ENCODE results near the gene SAP130.

DNA sequence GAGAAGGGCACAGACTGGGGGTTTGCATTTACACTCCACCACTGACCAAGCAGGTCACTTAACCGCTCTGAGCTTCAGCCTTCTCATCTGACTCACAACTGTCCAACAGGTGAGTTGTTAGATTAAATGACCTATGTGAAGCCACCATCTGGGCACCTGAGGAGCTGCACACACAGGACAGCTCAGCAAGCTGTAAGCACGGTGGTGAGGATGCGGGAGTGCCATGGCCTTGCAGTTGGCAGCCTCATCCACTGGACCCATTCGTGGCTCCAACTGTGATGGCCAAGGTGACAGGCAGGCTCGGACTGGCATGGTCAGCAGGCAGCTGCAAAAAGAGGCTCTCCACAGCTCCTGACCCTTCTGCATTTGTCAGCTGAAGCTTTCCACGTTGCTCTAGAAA lies 118.8 kb downstream of the SAP130 start:
- no peak for TF ChIP-seq MAX (IDR thresholded peaks at IDR 0.05; ENCODE audit: low read depth, low read length)
- TF ChIP-seq, protein P1, sequence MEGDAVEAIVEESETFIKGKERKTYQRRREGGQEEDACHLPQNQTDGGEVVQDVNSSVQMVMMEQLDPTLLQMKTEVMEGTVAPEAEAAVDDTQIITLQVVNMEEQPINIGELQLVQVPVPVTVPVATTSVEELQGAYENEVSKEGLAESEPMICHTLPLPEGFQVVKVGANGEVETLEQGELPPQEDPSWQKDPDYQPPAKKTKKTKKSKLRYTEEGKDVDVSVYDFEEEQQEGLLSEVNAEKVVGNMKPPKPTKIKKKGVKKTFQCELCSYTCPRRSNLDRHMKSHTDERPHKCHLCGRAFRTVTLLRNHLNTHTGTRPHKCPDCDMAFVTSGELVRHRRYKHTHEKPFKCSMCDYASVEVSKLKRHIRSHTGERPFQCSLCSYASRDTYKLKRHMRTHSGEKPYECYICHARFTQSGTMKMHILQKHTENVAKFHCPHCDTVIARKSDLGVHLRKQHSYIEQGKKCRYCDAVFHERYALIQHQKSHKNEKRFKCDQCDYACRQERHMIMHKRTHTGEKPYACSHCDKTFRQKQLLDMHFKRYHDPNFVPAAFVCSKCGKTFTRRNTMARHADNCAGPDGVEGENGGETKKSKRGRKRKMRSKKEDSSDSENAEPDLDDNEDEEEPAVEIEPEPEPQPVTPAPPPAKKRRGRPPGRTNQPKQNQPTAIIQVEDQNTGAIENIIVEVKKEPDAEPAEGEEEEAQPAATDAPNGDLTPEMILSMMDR (IDR thresholded peaks at IDR 0.05; ENCODE audit: low read depth, low read length): no peak
